Right kidney (tissue), 1 donor: ENCODE data around the gene IQCK.
"Not testable (repeated sequence)": the region's sequence is repeated elsewhere in the genome, so short reads cannot be mapped to it uniquely, and the experiment has no call there.

Experiments
- DNase-seq: peaks from one replicate; pipeline ENCODE4 v3.0.0-alpha.2; 2016

The IQCK gene

DNA sequence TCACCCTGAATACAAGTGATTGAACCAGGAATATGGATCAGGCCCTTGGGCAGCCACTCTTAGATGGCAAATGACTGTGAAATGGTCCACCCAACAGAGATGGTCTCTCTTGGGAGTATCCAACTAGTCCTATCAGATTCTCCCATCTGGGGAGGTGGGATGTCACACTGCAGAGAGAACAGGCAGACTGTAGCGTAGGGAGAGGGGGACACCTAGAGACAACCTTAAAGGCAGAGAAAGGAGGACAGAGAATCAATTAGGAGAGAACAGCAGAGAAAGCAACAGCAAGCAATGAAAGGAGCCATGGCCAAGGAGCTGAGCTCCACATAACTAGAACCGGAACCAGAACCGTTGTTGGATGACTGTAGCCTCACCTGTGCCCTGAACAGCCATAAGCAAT, 37.2 kb downstream of the IQCK start:
- no peak for DNase-seq

- DNase-seq, result no peak
Measured at GRCh38 chr16:19757026-19757425, 39.0 kb downstream of the IQCK start.

GRCh38 chr16:19757762-19758595, 39.9 kb downstream of the IQCK start:
- no peak for DNase-seq

- no peak for DNase-seq
Measured at GRCh38 chr16:19760356-19761060, 42.4 kb downstream of the IQCK start.

GRCh38 chr16:19765860-19766553, 47.9 kb downstream of the IQCK start:
- DNase-seq, result no peak

GRCh38 chr16:19766554-19766884, 48.4 kb downstream of the IQCK start:
- DNase-seq, result no peak

DNA sequence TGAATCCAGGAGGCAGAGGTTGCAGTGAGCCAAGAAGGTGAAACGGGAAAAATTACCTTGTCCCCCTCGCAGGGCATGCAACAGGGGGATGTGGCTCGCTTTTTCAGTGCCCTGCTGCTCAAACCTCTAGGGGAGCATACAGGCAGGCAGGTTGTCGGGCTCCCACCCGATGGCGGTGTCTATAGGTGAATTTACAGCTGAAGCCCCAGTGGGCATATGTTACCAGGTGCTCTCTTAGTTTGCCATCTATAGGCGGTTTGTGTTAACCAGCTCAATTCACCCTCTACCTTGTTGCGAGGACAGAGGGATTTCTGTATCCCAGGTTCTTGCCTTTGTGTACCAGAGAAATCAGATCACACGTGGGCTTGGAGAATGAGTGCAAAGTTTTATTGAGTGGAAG, 48.9 kb downstream of the IQCK start:
- no peak for DNase-seq

- no peak for DNase-seq
Measured at GRCh38 chr16:19767497-19767896, 49.4 kb downstream of the IQCK start.

DNA sequence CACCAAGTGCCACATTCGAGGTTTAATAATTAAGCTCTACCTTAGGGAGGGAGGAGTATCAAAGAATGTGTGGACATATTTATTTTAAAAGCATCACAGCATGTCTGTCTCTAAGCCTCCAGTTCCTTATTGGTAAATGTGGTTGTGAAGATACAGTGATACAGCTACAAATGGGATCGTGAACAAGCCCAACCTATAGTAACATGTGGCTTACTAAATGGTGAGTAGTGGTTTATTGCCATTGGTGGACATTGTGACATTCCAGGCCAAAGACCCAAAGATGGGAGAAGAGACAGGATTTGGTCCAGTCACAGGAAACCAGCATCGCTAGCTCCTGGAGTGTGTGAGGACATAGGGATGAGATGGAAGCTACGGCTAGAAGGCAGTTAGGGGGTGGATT, 51.2 kb downstream of the IQCK start:
- no peak for DNase-seq

DNA sequence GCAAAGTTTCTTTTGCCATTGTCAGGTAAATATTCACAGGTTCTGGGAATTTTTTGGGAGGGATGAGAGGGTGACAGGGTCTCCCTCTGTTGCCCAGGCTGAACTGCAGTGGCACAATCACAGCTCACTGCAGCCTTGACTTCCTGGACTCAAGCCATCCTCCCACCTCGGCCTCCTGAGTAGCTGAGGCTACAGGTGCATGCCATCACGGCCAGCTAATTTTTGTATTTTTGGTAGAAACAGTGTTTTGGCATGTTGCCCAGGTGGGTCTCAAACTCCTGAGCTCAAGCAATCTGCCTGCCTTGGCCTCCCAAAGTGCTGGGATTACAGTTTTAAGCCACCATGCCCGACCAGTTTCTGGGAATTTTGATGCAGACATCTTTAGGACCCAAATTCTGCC, 53.0 kb downstream of the IQCK start:
- DNase-seq, result no peak

DNA sequence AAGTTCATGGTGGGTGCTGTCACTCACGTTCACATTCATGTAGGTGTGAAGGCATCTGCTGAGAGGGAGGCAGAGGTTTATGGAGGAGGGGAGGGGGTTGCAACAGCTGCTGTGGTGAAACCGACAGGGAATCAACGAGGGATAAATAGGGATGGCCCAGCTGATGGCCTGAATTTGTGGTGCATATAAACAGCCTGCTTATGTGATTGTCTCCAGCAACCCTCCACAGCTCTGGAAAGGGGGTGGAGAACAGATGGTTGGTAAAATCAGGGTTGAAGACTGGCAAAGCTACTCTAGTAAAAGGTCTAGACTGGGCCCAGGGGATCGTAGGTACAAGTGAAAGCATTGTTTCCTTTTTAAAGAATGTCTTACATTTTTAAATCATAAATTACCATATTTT, 53.7 kb downstream of the IQCK start:
- no peak for DNase-seq

DNA sequence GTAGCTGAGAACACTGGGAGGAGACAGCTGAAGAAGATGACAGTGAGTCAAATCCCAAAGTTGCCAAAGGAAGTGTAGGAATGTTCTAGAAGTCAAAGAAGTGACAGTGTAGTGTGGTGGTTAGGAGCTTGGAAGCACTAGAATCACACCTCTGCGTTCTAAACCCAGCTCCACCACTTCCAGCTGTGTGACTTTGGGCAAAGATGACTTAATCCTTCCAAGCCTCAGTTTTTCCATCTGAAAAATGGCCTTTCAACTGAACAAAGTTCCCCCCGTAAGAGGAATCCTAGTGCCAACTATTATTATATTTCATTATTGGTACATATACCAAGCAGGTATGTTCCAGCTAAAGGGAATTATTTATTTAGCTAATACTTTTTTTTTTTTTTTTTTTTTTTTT, 56.0 kb downstream of the IQCK start:
- DNase-seq, result no peak

- DNase-seq, result no peak
Measured at GRCh38 chr16:19776147-19776546, 58.1 kb downstream of the IQCK start.

GRCh38 chr16:19776565-19776964, 58.5 kb downstream of the IQCK start:
- no peak for DNase-seq

- no peak for DNase-seq
Measured at GRCh38 chr16:19780321-19780720, 62.2 kb downstream of the IQCK start.

GRCh38 chr16:19781226-19781625, 63.2 kb downstream of the IQCK start:
- no peak for DNase-seq

DNA sequence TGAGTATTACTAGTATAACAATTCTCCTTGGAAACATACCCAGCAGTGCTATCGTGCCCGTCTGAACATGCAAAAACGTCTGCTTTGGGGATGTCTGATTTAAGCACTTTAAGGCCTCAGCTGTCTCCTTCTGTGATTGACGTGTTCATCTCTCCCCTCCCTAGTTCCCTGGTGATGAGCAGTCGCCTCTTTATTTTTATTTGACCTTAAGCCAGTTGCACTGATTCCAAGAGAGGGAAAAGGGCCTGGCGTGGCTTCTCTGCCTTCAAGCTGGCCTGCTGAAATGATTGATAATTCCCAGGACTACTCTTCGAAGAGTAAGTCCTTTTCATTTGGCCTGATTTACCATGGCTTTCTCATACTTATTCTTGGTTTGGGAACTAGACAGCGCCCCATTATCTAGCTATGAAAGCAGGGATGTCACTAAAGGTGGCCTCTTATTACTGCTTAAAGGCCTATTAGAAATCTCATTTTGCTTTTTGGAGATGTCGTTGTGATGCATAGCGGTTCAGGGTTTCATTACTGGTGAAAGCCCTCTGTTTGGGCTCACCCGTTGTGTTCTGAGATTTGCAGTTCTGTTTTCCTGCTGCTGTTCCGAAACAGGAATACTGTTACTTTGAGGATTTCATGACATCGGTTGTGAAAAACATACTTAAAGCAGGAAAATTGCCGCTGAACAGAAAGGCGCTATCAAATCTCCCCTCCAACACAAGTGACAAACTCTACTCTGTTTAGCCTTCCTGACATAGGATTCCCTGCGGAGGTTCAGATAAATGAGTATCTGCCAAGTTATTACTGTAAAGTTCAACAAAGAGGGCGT, 65.5 kb downstream of the IQCK start:
- no peak for DNase-seq

GRCh38 chr16:19784183-19784736, 66.2 kb downstream of the IQCK start:
- DNase-seq, result no peak

GRCh38 chr16:19785081-19785480, 67.0 kb downstream of the IQCK start:
- no peak for DNase-seq

DNA sequence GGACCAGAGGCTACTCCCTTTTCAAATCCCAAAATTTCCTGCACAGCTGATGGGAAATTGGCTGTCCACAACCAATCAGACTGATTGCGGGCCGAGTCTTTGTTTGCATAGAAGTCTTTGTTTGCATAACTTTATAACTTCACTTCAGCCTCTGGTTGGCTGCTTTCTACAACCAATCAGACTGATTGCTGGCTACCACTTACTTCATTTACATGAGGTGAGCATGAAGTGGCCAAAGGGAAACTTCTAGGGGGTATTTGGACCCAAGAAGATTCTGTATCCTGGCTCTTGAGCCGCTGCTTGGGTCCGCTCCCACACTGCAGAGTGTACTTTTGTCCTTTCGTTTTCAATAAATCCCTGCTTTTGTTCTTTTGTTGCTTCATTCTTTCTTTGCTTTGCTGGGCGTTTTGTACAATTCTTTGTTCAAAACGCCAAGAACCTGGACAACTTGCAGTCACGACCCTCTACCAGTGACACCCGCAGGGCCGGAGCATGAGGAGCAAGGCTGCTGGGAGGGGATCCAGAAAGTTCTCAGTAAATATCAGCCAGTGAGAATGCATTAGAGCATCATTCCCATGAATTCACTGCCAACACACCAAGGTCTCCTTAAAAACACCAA, 67.5 kb downstream of the IQCK start:
- no peak for DNase-seq

GRCh38 chr16:19801369-19801768, 83.3 kb downstream of the IQCK start:
- DNase-seq, result not testable (repeated sequence)

- not testable (repeated sequence) for DNase-seq
Measured at GRCh38 chr16:19801824-19802223, 83.8 kb downstream of the IQCK start.
